KMS-11 (cell line): ENCODE measurements around the gene SLC8A1.

ENCODE experiments used
- H2AFZ ChIP-seq: fragments of 200-600 bp; sonication (generic); 2 replicates; pipeline ENCODE4 v1.6.1; 2016; ENCODE audit warnings: antibody characterized with exemption, mixed run types, low read depth
- H3K27ac ChIP-seq: fragments of 200-600 bp; sonication (generic); 2 replicates; pipeline ENCODE4 v1.6.1; 2016; ENCODE audit warnings: mild to moderate bottlenecking, mixed run types
- H3K27me3 ChIP-seq: fragments of 200-600 bp; sonication (generic); 2 replicates; pipeline ENCODE4 v1.6.1; 2017; ENCODE audit warnings: mild to moderate bottlenecking, low read depth, mixed run types, moderate library complexity; ENCODE audit not compliant: insufficient read depth
- H3K36me3 ChIP-seq: fragments of 200-600 bp; sonication (generic); 2 replicates; pipeline ENCODE4 v1.6.1; 2017; ENCODE audit warnings: mild to moderate bottlenecking, mixed run types; ENCODE audit not compliant: insufficient read depth
- H3K4me1 ChIP-seq: fragments of 200-600 bp; sonication (generic); 2 replicates; pipeline ENCODE4 v1.6.1; 2016; ENCODE audit warnings: mild to moderate bottlenecking, low read depth, mixed run types; ENCODE audit not compliant: poor library complexity, severe bottlenecking
- H3K4me2 ChIP-seq: fragments of 200-600 bp; sonication (generic); 2 replicates; pipeline ENCODE4 v1.7.0; 2016; ENCODE audit warnings: mild to moderate bottlenecking, mixed run types
- H3K4me3 ChIP-seq: fragments of 200-600 bp; sonication (generic); IDR thresholded peaks from 2 replicates; pipeline ENCODE4 v1.6.1; 2017; ENCODE audit warnings: low read depth, low read length, mixed read lengths; ENCODE audit not compliant: insufficient read depth
- H3K79me2 ChIP-seq: fragments of 200-600 bp; sonication (generic); 2 replicates; pipeline ENCODE4 v1.6.1; 2016; ENCODE audit warnings: low read depth, mixed run types; ENCODE audit not compliant: insufficient read depth
- H3K9ac ChIP-seq: fragments of 200-600 bp; sonication (generic); 2 replicates; pipeline ENCODE4 v1.6.1; 2016; ENCODE audit warnings: mild to moderate bottlenecking, mixed run types
- H4K20me1 ChIP-seq: fragments of 200-600 bp; sonication (generic); 2 replicates; pipeline ENCODE4 v1.6.1; 2016; ENCODE audit warnings: mild to moderate bottlenecking, mixed run types; ENCODE audit not compliant: insufficient read depth
- TF ChIP-seq, protein P1 (sequence below): fragments of 200-600 bp; sonication (generic); conservative IDR thresholded peaks from 2 replicates; pipeline ENCODE4 v1.6.1; 2017; ENCODE audit warnings: low read depth, mild to moderate bottlenecking, antibody characterized with exemption, low read length, moderate library complexity, mixed read lengths

Gene SLC8A1

DNA sequence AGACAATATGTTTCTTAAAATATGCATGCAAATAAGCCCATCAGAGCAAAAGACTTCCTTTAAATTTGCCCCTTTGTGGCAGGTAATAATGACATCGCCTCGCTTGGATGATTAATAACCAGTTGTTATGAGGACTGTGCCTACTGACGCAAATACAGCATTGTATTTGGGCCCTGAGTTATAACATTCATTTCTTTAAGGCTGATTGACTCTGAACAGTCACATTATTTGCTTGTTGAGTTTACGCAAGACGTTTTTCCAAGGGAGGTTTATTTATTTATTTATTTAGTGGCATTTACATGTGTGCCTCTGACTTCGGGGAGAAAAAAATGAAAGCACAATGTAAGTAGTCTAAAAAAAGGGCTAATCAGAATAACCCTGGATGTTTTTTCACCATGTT, 88.3 kb downstream of the SLC8A1 start:
- H2AFZ ChIP-seq: no peak overlapping the region
- no peak overlapping the region for H3K9ac ChIP-seq
- H3K4me1 ChIP-seq: no peaks in the 10 kb centered on the region
- H3K27me3 ChIP-seq: no peaks in the 10 kb centered on the region
- no peaks in the 10 kb centered on the region for H3K79me2 ChIP-seq
- no peak overlapping the region for H3K4me3 ChIP-seq
- H3K36me3 ChIP-seq: no peaks in the 10 kb centered on the region
- H3K4me2 ChIP-seq: no peak overlapping the region
- H3K27ac ChIP-seq: no peak overlapping the region
- TF ChIP-seq, protein P1, sequence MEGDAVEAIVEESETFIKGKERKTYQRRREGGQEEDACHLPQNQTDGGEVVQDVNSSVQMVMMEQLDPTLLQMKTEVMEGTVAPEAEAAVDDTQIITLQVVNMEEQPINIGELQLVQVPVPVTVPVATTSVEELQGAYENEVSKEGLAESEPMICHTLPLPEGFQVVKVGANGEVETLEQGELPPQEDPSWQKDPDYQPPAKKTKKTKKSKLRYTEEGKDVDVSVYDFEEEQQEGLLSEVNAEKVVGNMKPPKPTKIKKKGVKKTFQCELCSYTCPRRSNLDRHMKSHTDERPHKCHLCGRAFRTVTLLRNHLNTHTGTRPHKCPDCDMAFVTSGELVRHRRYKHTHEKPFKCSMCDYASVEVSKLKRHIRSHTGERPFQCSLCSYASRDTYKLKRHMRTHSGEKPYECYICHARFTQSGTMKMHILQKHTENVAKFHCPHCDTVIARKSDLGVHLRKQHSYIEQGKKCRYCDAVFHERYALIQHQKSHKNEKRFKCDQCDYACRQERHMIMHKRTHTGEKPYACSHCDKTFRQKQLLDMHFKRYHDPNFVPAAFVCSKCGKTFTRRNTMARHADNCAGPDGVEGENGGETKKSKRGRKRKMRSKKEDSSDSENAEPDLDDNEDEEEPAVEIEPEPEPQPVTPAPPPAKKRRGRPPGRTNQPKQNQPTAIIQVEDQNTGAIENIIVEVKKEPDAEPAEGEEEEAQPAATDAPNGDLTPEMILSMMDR: no peak
- H4K20me1 ChIP-seq: no peaks in the 10 kb centered on the region

DNA sequence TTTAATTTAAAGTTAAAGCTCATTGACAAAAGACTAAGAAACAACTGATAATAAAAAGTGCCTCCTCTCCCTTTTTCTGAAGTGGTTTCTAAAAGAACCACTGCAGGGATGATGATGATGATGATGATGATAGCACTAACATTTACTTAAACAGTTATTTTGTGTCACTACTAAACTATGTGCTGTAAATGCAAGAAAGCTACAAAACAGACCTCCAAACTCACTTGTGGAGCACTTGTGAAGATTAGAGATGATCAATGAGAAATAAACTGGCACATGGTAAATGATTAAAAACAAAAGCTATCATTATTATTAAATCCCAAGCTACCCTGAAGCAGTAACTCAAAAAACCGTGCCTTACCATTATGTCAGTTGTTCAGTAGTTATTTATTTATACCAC, 88.7 kb downstream of the SLC8A1 start:
- Histone ChIP-seq H4K20me1 (no peaks in the 10 kb centered on the region), H3K27ac (no peak overlapping the region), H2AFZ (no peak overlapping the region), H3K4me2 (no peak overlapping the region), H3K27me3 (no peaks in the 10 kb centered on the region), H3K9ac (no peak overlapping the region), H3K4me1 (no peaks in the 10 kb centered on the region), H3K4me3 (no peak overlapping the region), H3K36me3 (no peaks in the 10 kb centered on the region), H3K79me2 (no peaks in the 10 kb centered on the region)
- TF ChIP-seq, protein P1: no peak

GRCh38 chr2:40361478-40361877, 90.4 kb downstream of the SLC8A1 start:
- Histone ChIP-seq H3K9ac (no peak overlapping the region), H3K4me2 (no peak overlapping the region), H4K20me1 (no peaks in the 10 kb centered on the region), H3K27me3 (no peaks in the 10 kb centered on the region), H3K4me3 (no peak overlapping the region), H3K36me3 (no peaks in the 10 kb centered on the region), H3K27ac (no peak overlapping the region), H2AFZ (no peak overlapping the region), H3K79me2 (no peaks in the 10 kb centered on the region), H3K4me1 (no peaks in the 10 kb centered on the region)
- TF ChIP-seq, protein P1: no peak

DNA sequence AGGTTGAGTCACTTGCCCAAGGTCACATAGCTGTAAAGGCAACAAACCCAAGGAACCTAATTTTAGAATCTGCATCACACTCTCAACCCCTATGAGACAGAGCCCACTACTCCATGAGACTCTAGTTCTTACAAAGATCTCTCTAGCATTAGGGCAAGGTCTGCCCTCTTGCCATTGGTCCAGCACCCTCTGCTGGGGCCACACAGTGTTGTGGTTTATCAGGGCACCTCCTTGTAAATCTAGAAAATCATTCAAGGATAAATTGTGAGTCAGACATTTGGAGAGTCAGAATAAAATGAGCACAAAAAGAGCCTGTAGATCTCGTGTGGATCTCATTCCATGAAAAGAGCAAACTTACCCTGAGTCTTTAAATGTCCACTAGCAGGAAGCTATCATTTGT, 91.2 kb downstream of the SLC8A1 start:
- TF ChIP-seq, protein P1: no peak
- H3K36me3 ChIP-seq: no peaks in the 10 kb centered on the region
- H3K27ac ChIP-seq: no peak overlapping the region
- no peaks in the 10 kb centered on the region for H3K79me2 ChIP-seq
- no peak overlapping the region for H3K4me3 ChIP-seq
- H2AFZ ChIP-seq: no peak overlapping the region
- no peaks in the 10 kb centered on the region for H4K20me1 ChIP-seq
- H3K27me3 ChIP-seq: no peaks in the 10 kb centered on the region
- H3K4me2 ChIP-seq: no peak overlapping the region
- no peak overlapping the region for H3K9ac ChIP-seq
- H3K4me1 ChIP-seq: no peaks in the 10 kb centered on the region
